ENCODE results near the gene CDC25B.
"Not testable (repeated sequence)": the region's sequence is repeated elsewhere in the genome, so short reads cannot be mapped to it uniquely, and the experiment has no call there.

The CDC25B gene

DNA sequence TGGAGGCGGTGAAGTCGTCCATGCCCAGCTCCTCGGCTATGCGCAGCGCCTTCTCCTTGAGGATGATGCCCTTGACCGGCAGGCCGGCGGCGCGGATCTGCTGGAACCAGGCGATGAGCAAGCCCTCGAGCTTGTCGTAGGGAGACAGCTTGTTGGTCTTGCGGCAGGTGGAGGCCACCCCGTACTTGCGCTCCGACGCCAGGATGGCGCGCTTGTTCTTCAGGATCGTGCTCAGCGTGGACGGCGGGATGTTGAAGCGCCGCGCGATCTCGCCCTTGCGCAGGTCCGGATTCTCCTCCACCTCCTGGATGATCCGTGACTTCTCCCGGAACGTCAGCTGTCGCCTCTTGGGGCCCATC, 10.0 kb upstream of the CDC25B start:
- no peak for FAIRE-seq

DNA sequence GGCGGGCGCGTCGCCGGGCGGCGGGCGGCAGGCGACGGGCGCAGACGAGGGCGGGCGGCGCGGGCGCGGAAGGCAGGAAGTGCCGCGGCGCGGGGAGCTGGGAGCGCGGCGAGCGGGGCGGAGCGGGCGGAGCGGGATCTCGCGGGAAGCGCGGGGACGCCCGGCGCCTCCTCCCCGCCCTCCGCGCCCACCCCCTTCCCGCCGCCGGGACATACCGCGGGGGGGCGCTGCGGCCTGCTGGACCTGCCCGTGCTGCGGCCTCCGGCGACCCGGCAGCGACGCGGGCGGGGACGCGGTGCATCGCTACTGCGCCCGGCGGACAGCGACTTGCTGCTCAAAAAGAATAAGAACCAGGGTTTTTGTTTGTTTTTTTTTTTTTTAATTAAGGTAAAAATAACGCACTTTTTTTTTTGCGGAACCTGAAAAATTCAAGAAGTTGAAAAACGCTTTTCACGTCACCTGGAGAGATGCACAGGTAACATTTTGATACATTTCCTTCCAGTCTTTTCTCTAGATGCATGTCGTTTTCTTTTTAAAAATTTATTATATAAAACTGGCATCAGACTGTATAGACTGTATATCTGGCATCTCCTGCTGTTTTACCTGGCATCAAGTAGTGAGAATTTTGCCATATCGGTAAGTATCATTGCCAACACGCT, 9.3 kb upstream of the CDC25B start, which contains the start of gene CENPB:
CENPB (minus strand) TSS at position 76 of the 659 bp plus-strand sequence. CDS start 257 bp downstream, outside the sequence.
- FAIRE-seq: no peak

DNA sequence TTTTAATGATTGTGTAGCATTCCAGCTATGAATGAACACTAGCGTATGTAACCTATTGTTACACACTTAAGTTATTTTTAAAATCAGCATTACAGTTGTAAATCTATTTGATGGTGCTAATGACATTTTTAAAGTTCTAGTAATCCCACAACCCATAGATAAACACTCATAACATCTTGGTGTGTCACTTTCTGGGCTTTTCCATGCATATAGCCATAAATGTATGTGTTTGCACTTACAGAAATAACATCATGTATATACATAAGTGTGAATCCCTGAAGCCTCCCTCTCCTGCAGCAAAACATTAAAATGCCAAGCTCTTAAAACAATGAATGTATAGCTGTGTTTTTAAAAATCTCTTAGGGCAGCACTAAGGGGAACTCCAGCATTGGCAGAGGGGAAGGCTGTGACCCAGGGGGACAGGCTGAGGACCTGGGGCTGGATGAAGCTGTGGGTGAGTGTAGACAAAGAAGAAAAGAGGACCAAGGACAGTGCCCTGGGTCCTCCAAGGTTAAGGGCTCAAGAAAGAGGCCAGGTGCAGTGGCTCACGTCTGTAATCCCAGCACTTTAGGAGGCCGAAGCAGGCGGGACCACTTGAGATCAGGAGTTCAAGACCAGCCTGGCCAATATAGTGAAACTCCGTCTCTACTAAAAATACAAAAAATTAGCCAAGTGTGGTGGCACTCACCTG, 8.6 kb upstream of the CDC25B start:
- no peak for FAIRE-seq

DNA sequence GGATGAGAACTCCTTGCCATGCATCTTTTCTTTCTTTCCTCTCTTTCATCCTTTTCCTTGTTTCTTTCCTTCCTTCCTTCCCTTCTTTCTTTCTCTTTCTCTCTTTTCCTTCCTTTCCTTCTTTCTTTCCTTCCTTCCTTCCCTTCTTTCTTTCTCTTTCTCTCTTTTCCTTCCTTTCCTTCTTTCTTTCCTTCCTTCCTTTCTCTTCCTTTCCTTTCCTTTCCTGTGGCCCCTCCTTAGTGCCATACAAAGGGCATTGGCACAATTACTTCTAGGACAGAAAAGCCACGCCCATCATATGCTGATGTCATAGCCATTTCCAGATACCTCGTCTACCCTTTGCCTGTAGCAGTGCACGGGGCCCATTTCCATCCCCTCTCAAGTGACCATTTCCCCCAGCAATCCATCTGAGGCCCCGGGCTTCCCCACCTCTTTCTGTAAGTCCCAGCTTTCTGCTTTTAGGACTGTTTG, 7.4 kb upstream of the CDC25B start:
- no peak for FAIRE-seq

DNA sequence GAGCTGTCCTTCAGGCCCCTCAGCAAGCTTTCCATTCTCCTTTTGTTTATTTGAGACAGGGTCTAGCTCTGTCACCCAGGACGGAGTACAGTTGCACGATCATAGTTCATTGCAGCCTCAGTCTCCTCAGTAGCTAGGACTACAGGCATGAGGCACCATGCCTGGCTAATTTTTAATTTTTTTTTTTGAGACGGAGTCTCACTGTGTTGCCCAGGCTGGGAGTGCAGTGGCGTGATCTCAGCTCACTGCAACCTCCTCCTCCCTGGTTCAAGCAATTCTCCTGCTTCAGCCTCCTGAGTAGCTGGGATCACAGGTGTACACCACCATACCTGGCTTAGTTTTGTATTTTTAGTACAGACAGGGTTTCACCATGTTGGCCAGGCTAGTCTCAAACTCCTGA, 6.9 kb upstream of the CDC25B start:
- not testable (repeated sequence) for FAIRE-seq

DNA sequence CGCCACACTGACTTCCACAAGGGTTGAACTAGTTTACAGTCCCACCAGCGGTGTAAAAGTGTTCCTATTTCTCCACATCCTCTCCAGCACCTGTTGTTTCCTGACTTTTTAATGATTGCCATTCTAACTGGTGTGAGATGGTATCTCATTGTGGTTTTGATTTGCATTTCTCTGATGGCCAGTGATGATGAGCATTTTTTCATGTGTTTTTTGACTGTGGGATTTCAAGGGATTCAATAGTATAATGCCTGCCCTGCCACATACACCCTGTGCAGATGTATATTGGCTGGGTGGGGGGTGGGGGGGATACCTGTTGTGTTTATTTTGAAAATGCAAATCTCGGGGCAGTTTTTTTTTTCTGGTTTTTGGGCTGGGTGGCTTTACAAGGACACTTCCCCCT, 1.9 kb upstream of the CDC25B start:
- FAIRE-seq: not testable (repeated sequence)

- FAIRE-seq: no peak
Measured at GRCh38 chr20:3794701-3795420, 1.2 kb upstream of the CDC25B start.

DNA sequence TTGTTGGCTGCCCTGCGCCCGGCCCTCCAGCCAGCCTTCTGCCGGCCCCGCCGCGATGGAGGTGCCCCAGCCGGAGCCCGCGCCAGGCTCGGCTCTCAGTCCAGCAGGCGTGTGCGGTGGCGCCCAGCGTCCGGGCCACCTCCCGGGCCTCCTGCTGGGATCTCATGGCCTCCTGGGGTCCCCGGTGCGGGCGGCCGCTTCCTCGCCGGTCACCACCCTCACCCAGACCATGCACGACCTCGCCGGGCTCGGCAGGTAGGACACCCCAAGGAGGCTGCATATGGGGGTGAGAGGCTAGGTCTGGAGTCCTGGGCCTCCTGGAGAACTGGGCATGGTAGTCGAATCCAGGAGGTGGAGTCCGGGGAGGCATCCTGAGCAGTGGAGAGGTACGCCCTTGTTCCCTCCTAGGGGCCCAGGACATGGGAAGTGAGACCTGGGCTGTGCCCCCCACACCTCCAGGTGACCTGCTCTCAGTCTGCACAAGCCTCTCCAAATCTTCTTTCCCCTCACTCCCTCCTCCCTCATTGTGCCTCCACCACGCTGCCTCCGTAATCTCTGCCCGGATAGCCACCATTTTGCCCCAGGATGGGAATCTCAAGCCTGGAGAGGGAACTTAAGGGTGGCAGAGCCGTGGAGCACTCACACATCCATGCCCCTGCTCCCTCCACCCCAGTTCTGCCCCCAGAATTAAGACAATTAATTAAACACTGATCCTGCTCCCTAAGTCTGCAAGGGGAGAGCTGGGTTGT, 541 bp downstream of the CDC25B start:
- no peak for FAIRE-seq

DNA sequence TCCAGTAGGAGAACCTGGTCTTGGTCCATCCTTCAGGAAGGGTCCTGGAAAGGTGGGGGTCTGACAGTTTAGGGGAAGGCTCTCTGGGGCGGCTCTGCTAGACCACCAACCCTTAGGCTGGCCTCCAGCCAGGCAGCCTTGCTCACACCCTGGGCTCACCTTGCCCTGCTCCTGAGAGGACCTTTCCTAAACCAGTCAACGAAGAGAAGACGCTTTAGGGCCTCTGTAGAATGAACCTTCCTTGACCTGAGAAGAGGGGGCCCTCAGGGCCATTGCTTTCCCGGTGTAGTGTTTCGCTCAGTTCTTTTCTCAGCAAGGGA, 1.1 kb downstream of the CDC25B start:
- no peak for FAIRE-seq

- no peak for FAIRE-seq
Measured at GRCh38 chr20:3797592-3798372, 1.7 kb downstream of the CDC25B start.

DNA sequence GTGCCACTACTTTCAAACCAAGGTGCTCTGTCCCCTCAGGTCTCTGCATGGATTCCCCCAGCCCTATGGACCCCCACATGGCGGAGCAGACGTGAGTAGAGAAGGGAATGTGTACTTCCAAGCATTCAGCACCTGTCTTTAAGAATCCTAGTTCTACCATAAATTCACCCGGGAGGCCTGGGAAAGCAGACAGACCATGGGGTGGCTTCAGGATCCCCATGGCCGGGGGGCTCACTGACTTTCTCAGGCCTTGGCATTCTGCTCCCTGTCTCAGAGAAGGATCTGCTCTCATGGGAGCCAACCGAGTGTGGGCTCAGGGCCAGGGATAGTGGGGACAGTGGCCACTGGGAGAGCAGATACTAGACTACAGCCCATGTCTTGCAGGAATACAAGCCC, 2.3 kb downstream of the CDC25B start:
- no peak for FAIRE-seq

DNA sequence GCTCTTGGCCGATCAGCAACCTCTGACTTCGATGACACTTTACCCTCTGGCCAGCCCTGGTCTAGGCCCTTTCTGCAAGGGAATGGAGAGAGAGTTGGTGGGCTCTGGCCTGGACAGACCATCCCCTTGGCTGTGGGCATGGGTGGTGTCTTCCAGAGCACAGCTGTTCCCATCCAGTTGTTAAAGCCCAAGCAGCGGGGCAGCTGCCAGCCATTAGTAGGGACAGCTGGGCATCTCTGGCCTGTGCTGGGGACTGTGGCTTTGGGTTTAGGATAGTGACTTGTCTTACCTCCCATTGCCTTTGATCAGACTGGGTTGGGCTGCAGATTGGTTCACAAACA, 2.8 kb downstream of the CDC25B start:
- FAIRE-seq: no peak

GRCh38 chr20:3800256-3800877, 4.3 kb downstream of the CDC25B start:
- FAIRE-seq: no peak

- no peak for FAIRE-seq
Measured at GRCh38 chr20:3800878-3801260, 4.8 kb downstream of the CDC25B start.

GRCh38 chr20:3801299-3801698, 5.2 kb downstream of the CDC25B start:
- no peak for FAIRE-seq

DNA sequence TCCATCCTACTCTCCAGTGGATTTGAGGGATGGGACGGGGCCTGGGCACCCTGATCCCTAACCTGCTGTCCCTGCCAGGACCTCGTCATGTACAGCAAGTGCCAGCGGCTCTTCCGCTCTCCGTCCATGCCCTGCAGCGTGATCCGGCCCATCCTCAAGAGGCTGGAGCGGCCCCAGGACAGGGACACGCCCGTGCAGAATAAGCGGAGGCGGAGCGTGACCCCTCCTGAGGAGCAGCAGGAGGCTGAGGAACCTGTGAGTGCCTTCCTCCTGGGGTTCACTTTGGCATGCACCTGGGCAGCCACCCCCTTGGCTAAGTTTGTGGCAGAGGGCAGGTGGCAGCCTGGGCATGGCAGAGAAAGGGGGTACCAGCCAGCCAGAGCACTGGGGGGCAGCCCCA, 5.7 kb downstream of the CDC25B start:
- no peak for FAIRE-seq

- FAIRE-seq: no peak
Measured at GRCh38 chr20:3802524-3803239, 6.6 kb downstream of the CDC25B start.

- no peak for FAIRE-seq
Measured at GRCh38 chr20:3803289-3803688, 7.2 kb downstream of the CDC25B start.

DNA sequence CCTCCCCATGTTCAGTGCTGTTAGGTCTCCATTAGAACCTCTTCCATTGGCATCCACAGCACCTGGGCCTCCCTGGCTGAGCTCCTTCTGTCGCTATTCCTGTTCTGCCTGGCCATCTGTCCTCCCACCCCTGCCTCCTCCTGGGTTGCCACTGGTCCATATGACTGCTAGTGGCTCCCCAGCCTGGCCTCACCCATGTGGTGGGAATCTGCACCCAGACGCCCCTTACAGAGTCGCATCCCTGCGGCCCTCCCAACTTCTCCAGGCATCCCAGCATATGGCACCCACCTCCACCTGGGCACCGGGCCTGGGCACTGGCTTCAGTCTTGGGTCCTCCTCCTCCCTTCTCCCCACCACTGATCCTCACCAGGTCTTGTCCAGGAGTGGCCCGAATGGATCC, 7.7 kb downstream of the CDC25B start:
- FAIRE-seq: no peak

- no peak for FAIRE-seq
Measured at GRCh38 chr20:3804254-3804751, 8.2 kb downstream of the CDC25B start.

GRCh38 chr20:3804781-3805180, 8.7 kb downstream of the CDC25B start:
- no peak for FAIRE-seq

Data from TTC549 (cell line).